Mammary epithelial cell (primary cell): Measurements from ENCODE around the gene BMAL2.

Experiments
- EZH2 ChIP-seq: IDR thresholded peaks from 2 replicates; pipeline ENCODE4 v1.6.1; 2012; ENCODE audit warnings: low read length, inconsistent platforms, borderline replicate concordance
- TF ChIP-seq, protein P1 (sequence below), 2 donors: IDR thresholded peaks in 1 of 2; conservative IDR thresholded peaks in 1 of 2; 2 replicates each; pipeline ENCODE4 v1.5.1; 2011 to 2012; ENCODE audit warnings: inconsistent platforms in 2 of 2, low read length in 2 of 2, mild to moderate bottlenecking in 2 of 2, control low read depth in 1 of 2, low read depth in 1 of 2; ENCODE audit not compliant: insufficient read depth in 1 of 2; ENCODE audit errors: extremely low read depth in 1 of 2

DNA sequence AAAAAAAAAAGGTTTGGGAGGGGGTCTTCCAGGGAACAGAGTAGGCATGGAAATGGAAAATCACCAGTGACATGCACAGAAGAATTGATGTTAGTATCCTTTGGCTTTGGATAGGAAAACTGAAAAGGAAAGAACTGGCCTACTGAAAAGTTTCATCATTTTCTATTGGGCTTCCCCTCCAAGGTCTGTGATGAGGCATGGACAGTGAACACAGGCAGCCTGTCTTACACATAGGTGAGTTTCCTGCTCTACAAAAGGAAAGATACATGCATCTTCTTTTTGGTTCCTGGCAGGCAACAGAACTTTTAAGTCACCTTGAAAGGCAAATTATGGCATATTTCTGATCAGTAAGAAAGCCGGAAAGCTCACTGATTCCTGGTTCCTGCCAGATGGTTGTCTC is 5.8 kb downstream of the BMAL2 start:
- TF ChIP-seq, protein P1, sequence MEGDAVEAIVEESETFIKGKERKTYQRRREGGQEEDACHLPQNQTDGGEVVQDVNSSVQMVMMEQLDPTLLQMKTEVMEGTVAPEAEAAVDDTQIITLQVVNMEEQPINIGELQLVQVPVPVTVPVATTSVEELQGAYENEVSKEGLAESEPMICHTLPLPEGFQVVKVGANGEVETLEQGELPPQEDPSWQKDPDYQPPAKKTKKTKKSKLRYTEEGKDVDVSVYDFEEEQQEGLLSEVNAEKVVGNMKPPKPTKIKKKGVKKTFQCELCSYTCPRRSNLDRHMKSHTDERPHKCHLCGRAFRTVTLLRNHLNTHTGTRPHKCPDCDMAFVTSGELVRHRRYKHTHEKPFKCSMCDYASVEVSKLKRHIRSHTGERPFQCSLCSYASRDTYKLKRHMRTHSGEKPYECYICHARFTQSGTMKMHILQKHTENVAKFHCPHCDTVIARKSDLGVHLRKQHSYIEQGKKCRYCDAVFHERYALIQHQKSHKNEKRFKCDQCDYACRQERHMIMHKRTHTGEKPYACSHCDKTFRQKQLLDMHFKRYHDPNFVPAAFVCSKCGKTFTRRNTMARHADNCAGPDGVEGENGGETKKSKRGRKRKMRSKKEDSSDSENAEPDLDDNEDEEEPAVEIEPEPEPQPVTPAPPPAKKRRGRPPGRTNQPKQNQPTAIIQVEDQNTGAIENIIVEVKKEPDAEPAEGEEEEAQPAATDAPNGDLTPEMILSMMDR (conservative IDR thresholded peaks at IDR 0.05 in 1 of 2, IDR thresholded peaks at IDR 0.05 in 1 of 2; ENCODE audit: extremely low read depth in 1 of 2, insufficient read depth in 1 of 2, low read depth in 1 of 2, low read length in 2 of 2): no peak
- no peak for TF ChIP-seq EZH2
